SW480 (cell line): ENCODE data around the gene GPM6B.

Source experiments
- DNase-seq: peaks from one replicate; pipeline ENCODE4 v3.0.0-alpha.2; 2016; ENCODE audit warnings: low spot score

Gene GPM6B

GRCh38 chrX:13816643-13817627, at the start of gene GPM6B:
TSS of gene GPM6B (minus strand) at chrX:13817093. CDS start at chrX:13816904, 189 bp downstream.
- DNase-seq, result no peak

GRCh38 chrX:13864264-13864663, 47.4 kb upstream of the GPM6B start:
- DNase-seq, result no peak

GRCh38 chrX:13863324-13863723, 46.4 kb upstream of the GPM6B start:
- DNase-seq, result no peak

GRCh38 chrX:13859724-13860123, 42.8 kb upstream of the GPM6B start:
- no peak for DNase-seq

- DNase-seq, result no peak
Measured at GRCh38 chrX:13857804-13858203, 40.9 kb upstream of the GPM6B start.

- DNase-seq, result no peak
Measured at GRCh38 chrX:13855689-13856450, 39.0 kb upstream of the GPM6B start.

- no peak for DNase-seq
Measured at GRCh38 chrX:13854003-13854402, 37.1 kb upstream of the GPM6B start.

- peak; percentile 11 for DNase-seq
Measured at GRCh38 chrX:13852001-13852695, 35.3 kb upstream of the GPM6B start.

GRCh38 chrX:13845721-13846378, 29.0 kb upstream of the GPM6B start:
- no peak for DNase-seq

GRCh38 chrX:13843150-13843721, 26.3 kb upstream of the GPM6B start:
- no peak for DNase-seq

GRCh38 chrX:13840121-13840520, 23.2 kb upstream of the GPM6B start:
- no peak for DNase-seq

- no peak for DNase-seq
Measured at GRCh38 chrX:13837290-13837745, 20.4 kb upstream of the GPM6B start.

GRCh38 chrX:13836575-13836974, 19.7 kb upstream of the GPM6B start:
- DNase-seq, result peak; percentile 1

- DNase-seq, result no peak
Measured at GRCh38 chrX:13835825-13836224, 18.9 kb upstream of the GPM6B start.

GRCh38 chrX:13834355-13834754, 17.5 kb upstream of the GPM6B start:
- DNase-seq, result no peak

GRCh38 chrX:13829983-13830382, 13.1 kb upstream of the GPM6B start:
- DNase-seq, result no peak

GRCh38 chrX:13828392-13828791, 11.5 kb upstream of the GPM6B start:
- DNase-seq, result no peak

GRCh38 chrX:13827298-13828090, 10.6 kb upstream of the GPM6B start:
- DNase-seq, result no peak

GRCh38 chrX:13826770-13827169, 9.9 kb upstream of the GPM6B start:
- no peak for DNase-seq

- no peak for DNase-seq
Measured at GRCh38 chrX:13825178-13825762, 8.4 kb upstream of the GPM6B start.
